GM21515 (cell line): Measurements from ENCODE around the gene PPAN.

Experiments
- ATAC-seq: cut with Tn5 transposase; IDR thresholded peaks from one replicate; pipeline ENCODE4 v1.9.1; 2021; ENCODE audit not compliant: unreplicated experiment

The PPAN gene

GRCh38 chr19:10112895-10113591 lies 6.9 kb downstream of the PPAN start:
- no peak for ATAC-seq

- ATAC-seq, result no peak
These were observed 7.4 kb downstream of the PPAN start for GRCh38 chr19:10113592-10113963.

GRCh38 chr19:10113964-10114650 lies 7.9 kb downstream of the PPAN start:
- no peak for ATAC-seq

GRCh38 chr19:10114651-10115391 lies 8.7 kb downstream of the PPAN start:
- ATAC-seq, result no peak

GRCh38 chr19:10115392-10116084 lies 9.4 kb downstream of the PPAN start:
- no peak for ATAC-seq

GRCh38 chr19:10116085-10116865 lies 10.1 kb downstream of the PPAN start:
- no peak for ATAC-seq

- ATAC-seq, result no peak
These were observed 10.9 kb downstream of the PPAN start for GRCh38 chr19:10116866-10117616.

GRCh38 chr19:10118960-10119359 lies 12.8 kb downstream of the PPAN start:
- no peak for ATAC-seq

- no peak for ATAC-seq
These were observed 14.5 kb downstream of the PPAN start for GRCh38 chr19:10120538-10121189.

GRCh38 chr19:10122045-10122444 lies 15.9 kb downstream of the PPAN start:
- ATAC-seq, result no peak

- no peak for ATAC-seq
These were observed 18.3 kb downstream of the PPAN start for GRCh38 chr19:10124429-10124828.

GRCh38 chr19:10126213-10126639 lies 20.1 kb downstream of the PPAN start:
- ATAC-seq, result no peak

- no peak for ATAC-seq
These were observed 26.7 kb downstream of the PPAN start for GRCh38 chr19:10132905-10133304.

- ATAC-seq, result no peak
These were observed 27.4 kb downstream of the PPAN start for GRCh38 chr19:10133596-10133995.

GRCh38 chr19:10134040-10134439 lies 27.9 kb downstream of the PPAN start:
- ATAC-seq, result no peak

GRCh38 chr19:10135551-10136334 lies 29.6 kb downstream of the PPAN start:
- no peak for ATAC-seq

- no peak for ATAC-seq
These were observed 30.8 kb downstream of the PPAN start for GRCh38 chr19:10136936-10137335.
